GM18526 (cell line): Measurements from ENCODE around the gene MCM5.

Experiments
- POLR2A ChIP-seq: IDR thresholded peaks from 3 replicates; pipeline ENCODE4 v1.6.1; 2011; ENCODE audit not compliant: insufficient read length; ENCODE audit errors: extremely low read depth

Gene MCM5

DNA sequence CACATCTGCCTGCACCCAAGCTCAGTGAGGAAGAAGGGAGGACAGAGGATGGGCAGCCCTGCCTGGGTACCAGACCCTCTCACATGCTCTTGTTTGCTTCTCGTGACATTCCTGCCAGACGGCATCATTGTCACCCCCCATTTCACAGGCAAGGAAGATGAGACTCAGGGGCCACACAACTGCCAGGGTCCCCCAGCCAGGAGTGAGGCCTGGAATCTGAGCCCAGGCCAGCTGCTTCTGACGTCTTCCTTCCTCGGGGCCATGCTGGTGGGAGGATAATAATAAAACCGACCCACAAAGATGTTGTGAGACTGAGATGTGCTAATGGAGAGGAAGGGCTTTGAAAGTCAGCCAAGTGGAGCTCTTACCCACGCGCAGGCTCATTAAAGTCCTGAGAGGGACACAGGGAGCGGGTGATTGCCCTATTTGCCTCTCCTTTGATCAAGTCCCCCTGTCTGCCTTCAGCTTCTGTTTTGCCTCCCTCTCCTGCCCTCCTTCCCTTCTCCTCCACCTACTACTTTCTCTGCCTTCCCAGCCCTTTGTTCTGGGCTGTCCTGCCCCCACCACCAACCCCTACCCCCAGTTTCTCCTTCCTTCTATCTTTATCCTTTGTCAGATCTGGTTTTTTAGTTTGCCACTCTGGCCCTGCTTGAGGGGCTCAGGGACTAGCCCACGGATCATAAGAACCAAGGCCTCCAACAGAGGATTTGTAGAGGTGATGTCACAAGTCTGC, 62.7 kb downstream of the MCM5 start:
- no peak for TF ChIP-seq POLR2A

GRCh38 chr22:35463231-35463933, 63.4 kb downstream of the MCM5 start:
- TF ChIP-seq POLR2A = no peak

- no peak for TF ChIP-seq POLR2A
These were observed 64.5 kb downstream of the MCM5 start for GRCh38 chr22:35464399-35464798.

GRCh38 chr22:35465109-35465701, 65.3 kb downstream of the MCM5 start:
- no peak for TF ChIP-seq POLR2A

- TF ChIP-seq POLR2A = no peak
These were observed 67.9 kb downstream of the MCM5 start for GRCh38 chr22:35467681-35468434.

DNA sequence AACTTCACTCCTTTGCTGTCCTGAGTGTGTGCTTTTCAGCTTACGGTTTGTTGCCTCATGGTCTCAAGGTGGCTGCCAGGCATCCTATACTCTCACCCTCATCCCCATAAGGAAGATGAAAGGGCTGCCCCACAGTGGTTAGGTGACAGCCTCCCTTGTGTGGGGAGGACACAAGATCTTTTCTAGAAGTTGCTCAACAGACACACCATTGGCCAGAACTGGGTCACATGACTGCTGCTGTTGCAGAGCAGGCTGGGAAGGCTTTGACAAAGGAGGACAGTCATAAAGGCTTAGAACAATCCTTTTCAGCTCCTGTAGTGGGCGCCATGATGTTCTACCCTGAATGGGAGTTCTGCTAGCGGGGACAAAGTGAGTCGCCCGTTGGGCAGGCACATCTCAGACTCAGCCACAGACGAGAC, 71.0 kb downstream of the MCM5 start:
- TF ChIP-seq POLR2A = no peak

DNA sequence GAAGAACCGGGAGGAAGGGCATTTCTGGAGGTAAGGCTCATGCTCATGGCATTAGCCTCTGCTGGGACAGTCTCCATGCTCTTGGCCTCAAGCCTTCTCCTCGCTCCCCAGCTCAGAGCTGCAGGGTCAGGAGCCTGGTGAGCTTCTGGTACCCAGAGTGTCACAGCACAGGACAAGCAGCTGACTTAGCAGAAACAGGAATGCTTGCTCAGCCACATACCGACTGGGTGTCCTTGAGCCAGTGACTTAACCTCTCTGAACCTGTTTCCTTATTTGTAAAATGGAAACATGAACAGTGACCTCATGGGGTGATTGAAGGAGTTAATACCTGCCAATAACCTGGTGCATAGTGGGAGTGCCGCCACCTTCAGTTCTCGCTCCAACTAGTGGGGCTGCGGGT, 72.5 kb downstream of the MCM5 start:
- TF ChIP-seq POLR2A = no peak

DNA sequence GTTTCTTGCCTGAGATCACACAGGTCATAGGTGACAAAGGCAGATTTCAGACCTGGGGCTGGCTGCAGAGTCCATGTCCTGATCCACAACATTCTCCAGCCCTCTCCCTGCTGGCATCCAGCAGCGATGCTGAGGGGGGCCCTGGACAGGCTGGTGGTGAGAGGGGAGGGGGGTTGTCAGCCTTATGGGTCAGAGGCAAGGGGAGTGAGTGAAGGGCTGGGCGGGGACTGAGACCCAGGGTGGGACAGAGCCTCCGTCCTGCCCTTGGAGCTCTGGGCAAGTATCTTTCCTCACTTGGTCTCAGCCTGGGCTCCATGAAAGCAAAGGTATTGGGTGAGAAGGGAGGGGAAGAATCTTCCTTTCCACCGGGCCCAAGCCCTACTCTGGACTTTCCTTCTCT, 74.0 kb downstream of the MCM5 start:
- no peak for TF ChIP-seq POLR2A
